Ovary (tissue), 3 donors: Measurements from ENCODE around the gene DMWD.

Source experiments
- EP300 ChIP-seq: sonication (generic); formaldehyde crosslinking; IDR thresholded peaks from one replicate; pipeline ENCODE4 v1.6.1; 2017; ENCODE audit warnings: antibody characterized with exemption
- POLR2A ChIP-seq: fragments of 450-650 bp; IDR thresholded peaks from one replicate; pipeline ENCODE4 v1.6.1; 2017; ENCODE audit warnings: antibody characterized with exemption, mild to moderate bottlenecking, moderate library complexity
- TF ChIP-seq, protein P1 (sequence below), 3 donors: fragments of 450-650 bp in 2 of 3; fragments of 200-600 bp in 1 of 3; IDR thresholded peaks; one replicate each; pipeline versions ENCODE4 v1.5.1 to v1.8.0; 2016 to 2022; ENCODE audit warnings: antibody characterized with exemption in 3 of 3, mild to moderate bottlenecking in 1 of 3
- donor health status: DM: no; HTN: no; CAD: no.

DNA sequence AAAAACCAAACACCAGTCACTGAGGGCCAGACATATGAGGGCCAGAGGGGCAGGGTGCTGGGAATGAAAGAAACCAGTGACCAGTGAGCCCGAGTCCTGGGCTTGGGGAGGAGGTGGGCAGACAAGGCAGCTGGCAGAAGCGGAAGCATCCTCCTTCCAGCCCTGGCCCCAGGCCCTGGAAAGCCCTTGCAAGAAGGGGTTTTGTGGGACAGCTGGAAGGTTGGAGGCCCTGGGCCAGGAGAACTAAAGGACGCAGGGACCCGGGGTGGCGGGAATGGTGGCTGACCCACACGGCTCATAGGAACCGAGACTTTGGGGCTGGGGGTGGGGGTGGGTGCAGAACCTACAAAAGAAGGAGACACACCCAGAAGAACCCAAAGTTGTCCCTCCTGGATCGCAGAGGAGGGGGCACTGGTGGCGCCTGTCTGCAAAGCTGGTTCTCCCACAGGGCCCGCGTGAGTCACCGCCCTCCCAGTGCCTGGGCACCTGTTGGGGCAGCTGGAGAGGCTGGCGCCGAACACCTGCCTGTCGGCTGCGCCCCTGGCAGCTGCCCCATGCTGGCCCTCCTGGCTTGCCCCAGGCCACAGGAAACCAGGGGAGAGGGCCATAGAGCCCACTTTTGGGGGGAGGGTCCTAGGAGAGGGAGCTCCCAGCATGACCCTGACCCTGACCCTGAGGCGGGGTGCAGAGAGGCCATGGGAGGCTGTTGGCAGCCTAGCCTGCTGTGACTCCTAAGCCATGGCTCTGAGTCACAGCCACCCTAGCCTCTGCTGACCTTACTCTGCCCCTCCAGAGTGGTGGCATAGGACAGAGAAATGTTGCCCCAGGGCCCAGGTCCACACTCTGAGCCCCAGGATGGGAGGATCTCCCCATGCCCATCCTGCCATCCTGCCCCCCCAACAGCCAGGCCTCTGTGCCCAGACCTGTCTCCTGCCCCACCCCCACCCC lies 11.2 kb downstream of the DMWD start:
- TF ChIP-seq, protein P1, sequence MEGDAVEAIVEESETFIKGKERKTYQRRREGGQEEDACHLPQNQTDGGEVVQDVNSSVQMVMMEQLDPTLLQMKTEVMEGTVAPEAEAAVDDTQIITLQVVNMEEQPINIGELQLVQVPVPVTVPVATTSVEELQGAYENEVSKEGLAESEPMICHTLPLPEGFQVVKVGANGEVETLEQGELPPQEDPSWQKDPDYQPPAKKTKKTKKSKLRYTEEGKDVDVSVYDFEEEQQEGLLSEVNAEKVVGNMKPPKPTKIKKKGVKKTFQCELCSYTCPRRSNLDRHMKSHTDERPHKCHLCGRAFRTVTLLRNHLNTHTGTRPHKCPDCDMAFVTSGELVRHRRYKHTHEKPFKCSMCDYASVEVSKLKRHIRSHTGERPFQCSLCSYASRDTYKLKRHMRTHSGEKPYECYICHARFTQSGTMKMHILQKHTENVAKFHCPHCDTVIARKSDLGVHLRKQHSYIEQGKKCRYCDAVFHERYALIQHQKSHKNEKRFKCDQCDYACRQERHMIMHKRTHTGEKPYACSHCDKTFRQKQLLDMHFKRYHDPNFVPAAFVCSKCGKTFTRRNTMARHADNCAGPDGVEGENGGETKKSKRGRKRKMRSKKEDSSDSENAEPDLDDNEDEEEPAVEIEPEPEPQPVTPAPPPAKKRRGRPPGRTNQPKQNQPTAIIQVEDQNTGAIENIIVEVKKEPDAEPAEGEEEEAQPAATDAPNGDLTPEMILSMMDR (IDR thresholded peaks at IDR 0.05), result no peak
- TF ChIP-seq POLR2A (no peak), EP300 (no peak)
